Adrenal gland (tissue), 12 donors: Measurements from ENCODE around the gene CACNA1A. TPM values are rescaled to one million over a fixed set of nuclear protein-coding genes. Genes with fewer than 3 reads are reported as not detected.

ENCODE experiments used
- DNase-seq, 7 donors: peaks; one replicate each; pipeline ENCODE4 v3.0.0-alpha.2; 2019 to 2020
- H3K27ac ChIP-seq, 5 donors: fragments of 200-600 bp; sonication (generic) in 4 of 5; 1 replicate in 3 of 5; 2 replicates in 2 of 5; pipeline versions ENCODE4 v1.5.1 to v1.8.0; 2016 to 2020; ENCODE audit warnings: mild to moderate bottlenecking in 1 of 5
- H3K27me3 ChIP-seq: fragments of 200-600 bp; 2 replicates; pipeline ENCODE4 v1.8.0; 2021
- H3K36me3 ChIP-seq, 2 donors: fragments of 200-600 bp; replicated peaks in 1 of 2; 1 replicate in 1 of 2; 2 replicates in 1 of 2; pipeline versions ENCODE4 v1.5.1 to v1.8.0; 2018 to 2022
- H3K4me1 ChIP-seq, 2 donors: fragments of 200-600 bp; replicated peaks in 1 of 2; 1 replicate in 1 of 2; 2 replicates in 1 of 2; pipeline versions ENCODE4 v1.5.1 to v1.8.0; 2018 to 2021
- H3K4me3 ChIP-seq, 4 donors: fragments of 200-600 bp; sonication (generic) in 3 of 4; one replicate each; pipeline ENCODE4 v1.5.1; 2016 to 2018
- H3K9me3 ChIP-seq, 3 donors: fragments of 200-600 bp; sonication (generic) in 1 of 3; replicated peaks in 1 of 3; 1 replicate in 2 of 3; 2 replicates in 1 of 3; pipeline versions ENCODE4 v1.5.1 to v1.8.0; 2016 to 2021
- CTCF ChIP-seq, 6 experiments: fragments of 450-650 bp in 4 of 6; fragments of 200-600 bp in 2 of 6; sonication (generic) in 1 of 6; IDR thresholded peaks; 1 replicate in 5 of 6; 2 replicates in 1 of 6; pipeline versions ENCODE4 v1.5.1 to v1.8.0; 2016 to 2021; ENCODE audit warnings: antibody characterized with exemption in 6 of 6, mild to moderate bottlenecking in 2 of 6, moderate library complexity in 1 of 6
- POLR2A ChIP-seq, 2 donors: fragments of 450-650 bp; IDR thresholded peaks; one replicate each; pipeline ENCODE4 v1.6.1; 2017; ENCODE audit warnings: antibody characterized with exemption in 2 of 2, mild to moderate bottlenecking in 2 of 2, moderate library complexity in 1 of 2
- WGBS, 4 donors: extraction: QIAGEN DNeasy Blood & Tissue Kit in 2 of 4; methylation state at CpG; one replicate each; pipeline versions ENCODE4 v1.1.5 to v1.1.7; 2013 to 2017; 5-methylcytosine and 5-hydroxymethylcytosine counted together
- intact Hi-C, 2 donors: fragments of 100-400 bp; cut with DNase I; formaldehyde crosslinking; loops; one replicate each; pipeline versions ENCODE4 v1.14.1 to v1.15.0; 2022 to 2023
- polyA plus RNA-seq, 3 donors: library from polyadenylated mRNA; stranded (reverse); fragments of 200-250 nt in 2 of 3; fragments of 350-450 nt in 1 of 3; fragmentation: Illumina TruSeq in 1 of 3; extraction: RNeasy Lipid Tissue Mini Kit (QIAGEN cat#74804) in 1 of 3; gene quantifications; one replicate each; pipeline ENCODE4 v1.2.3, GENCODE V29; 2013 to 2014
- total RNA-seq, 9 donors: library from RNA; depleted of rRNA in 4 of 9; stranded (reverse); fragments of >200 nt in 4 of 9; fragments of 120-200 nt in 1 of 9; fragmentation: NEBNext Ultra II Directional in 1 of 9; extraction: Animal tissue kit (Norgen Biotek cat#: 25700) in 1 of 9; gene quantifications; one replicate each; pipeline versions ENCODE4 v1.1.0 to v1.2.4, GENCODE V29; 2013 to 2023
- donor health status: healthy with polysubstance abuse.
- donor health status: Bipolar disorder and iron deficiency.
- donor health status: DM: yes; HTN: yes; CAD: no.
- donor health status: DM: no; HTN: no; CAD: no.
- donor health status: DM: no; HTN: no; CAD: no.
- donor health status: DM: yes; HTN: yes; CAD: no.

The CACNA1A gene
- total and polyA plus RNA-seq, 12 donors = 0.28 to 35.4 (median 2.8) TPM; not detected in 1

- no peaks in the 10 kb centered on the region for H3K4me1 ChIP-seq
- no peak for DNase-seq
- intact Hi-C loops = no loop called here
- TF ChIP-seq POLR2A (IDR thresholded peaks at IDR 0.05) (no peak), CTCF (IDR thresholded peaks at IDR 0.05) (no peak)
- no peaks in the 10 kb centered on the region for H3K9me3 ChIP-seq
- H3K36me3 ChIP-seq = no peaks in the 10 kb centered on the region
- H3K4me3 ChIP-seq = no peak overlapping the region
- H3K27ac ChIP-seq = no peak overlapping the region
- WGBS, 4 donors = 67 to 84% (median 76%) methylated on average over 4 of the region's 4 CpGs
- H3K27me3 ChIP-seq = no peaks in the 10 kb centered on the region
These were observed 123.7 kb downstream of the CACNA1A start for GRCh38 chr19:13382633-13382938.

GRCh38 chr19:13381827-13382632 is 124.2 kb downstream of the CACNA1A start:
- DNase-seq = no peak
- intact Hi-C loops = no loop called here
- Histone ChIP-seq H3K4me3 (no peak overlapping the region), H3K9me3 (no peaks in the 10 kb centered on the region), H3K4me1 (no peaks in the 10 kb centered on the region), H3K27me3 (no peaks in the 10 kb centered on the region), H3K36me3 (no peaks in the 10 kb centered on the region), H3K27ac (no peak overlapping the region)
- 52 to 64% (median 55%) methylated on average over 9 of the region's 9 CpGs for WGBS, 4 donors
- TF ChIP-seq POLR2A (IDR thresholded peaks at IDR 0.05) (no peak), CTCF (IDR thresholded peaks at IDR 0.05) (no peak)

- Histone ChIP-seq H3K4me3 (no peak overlapping the region), H3K36me3 (no peaks in the 10 kb centered on the region), H3K27ac (no peak overlapping the region), H3K27me3 (no peaks in the 10 kb centered on the region), H3K4me1 (no peaks in the 10 kb centered on the region), H3K9me3 (no peaks in the 10 kb centered on the region)
- TF ChIP-seq POLR2A (IDR thresholded peaks at IDR 0.05) (no peak), CTCF (IDR thresholded peaks at IDR 0.05) (no peak)
- intact Hi-C loops = no loop called here
- DNase-seq = no peak
These were observed 129.7 kb downstream of the CACNA1A start for GRCh38 chr19:13376537-13376936.

GRCh38 chr19:13373599-13373998 is 132.7 kb downstream of the CACNA1A start:
- TF ChIP-seq CTCF (IDR thresholded peaks at IDR 0.05) (no peak), POLR2A (IDR thresholded peaks at IDR 0.05) (no peak)
- intact Hi-C loops = no loop called here
- H3K27me3 ChIP-seq = no peaks in the 10 kb centered on the region
- no peak overlapping the region for H3K4me3 ChIP-seq
- no peaks in the 10 kb centered on the region for H3K4me1 ChIP-seq
- no peak for DNase-seq
- 63 to 67% (median 66%) methylated on average over 3 of the region's 3 CpGs for WGBS, 4 donors
- no peaks in the 10 kb centered on the region for H3K36me3 ChIP-seq
- no peaks in the 10 kb centered on the region for H3K9me3 ChIP-seq
- H3K27ac ChIP-seq = no peak overlapping the region
